OCI-LY1 (cell line): ENCODE data around the gene IL16.

Experiments used
- H2AFZ ChIP-seq: fragments of 200-600 bp; sonication (generic), shearing (Covaris generic); 2 replicates; pipeline ENCODE4 v1.6.0; 2014; ENCODE audit warnings: antibody characterized with exemption, mild to moderate bottlenecking, low read length
- H3F3A ChIP-seq: fragments of 200-600 bp; sonication (generic), shearing (Covaris generic); 2 replicates; pipeline ENCODE4 v1.6.0; 2014; ENCODE audit warnings: mild to moderate bottlenecking, antibody characterized with exemption, low read length, moderate library complexity; ENCODE audit not compliant: insufficient read depth
- H3K27ac ChIP-seq: fragments of 200-600 bp; sonication (generic); 2 replicates; pipeline ENCODE4 v1.5.1; 2014; ENCODE audit warnings: low read length, mixed run types, mild to moderate bottlenecking, low read depth; ENCODE audit not compliant: poor library complexity, severe bottlenecking
- H3K27me3 ChIP-seq: fragments of 200-600 bp; sonication (generic); 2 replicates; pipeline ENCODE4 v1.6.0; 2014; ENCODE audit warnings: antibody characterized with exemption, mild to moderate bottlenecking, low read length, moderate library complexity; ENCODE audit not compliant: insufficient read depth
- H3K36me3 ChIP-seq: fragments of 200-600 bp; sonication (generic); 2 replicates; pipeline ENCODE4 v1.6.1; 2014; ENCODE audit warnings: mild to moderate bottlenecking, antibody characterized with exemption, low read length, moderate library complexity, mixed read lengths; ENCODE audit not compliant: insufficient read depth
- H3K4me1 ChIP-seq: fragments of 200-600 bp; sonication (generic); 2 replicates; pipeline ENCODE4 v1.5.1; 2014; ENCODE audit warnings: mild to moderate bottlenecking, low read length, moderate library complexity; ENCODE audit not compliant: insufficient read depth, severe bottlenecking
- H3K4me2 ChIP-seq: fragments of 200-600 bp; sonication (generic), shearing (Covaris generic); 2 replicates; pipeline ENCODE4 v1.6.1; 2014; ENCODE audit warnings: low read length
- H3K4me3 ChIP-seq: fragments of 200-600 bp; sonication (generic); 2 replicates; pipeline ENCODE4 v1.5.1; 2014; ENCODE audit warnings: low read length, low read depth, mild to moderate bottlenecking, mixed read lengths; ENCODE audit not compliant: poor library complexity, severe bottlenecking
- H3K79me2 ChIP-seq: fragments of 200-600 bp; shearing (Covaris generic); 2 replicates; pipeline ENCODE4 v1.6.1; 2016; ENCODE audit warnings: mixed run types, low read length, mixed read lengths; ENCODE audit not compliant: insufficient read depth
- H3K9ac ChIP-seq: fragments of 200-600 bp; sonication (generic), shearing (Covaris generic); 2 replicates; pipeline ENCODE4 v1.6.1; 2014; ENCODE audit warnings: mild to moderate bottlenecking, low read length, mixed read lengths
- H3K9me2 ChIP-seq: fragments of 200-600 bp; sonication (generic), shearing (Covaris generic); 2 replicates; pipeline ENCODE4 v1.6.1; 2014; ENCODE audit warnings: low read depth, mild to moderate bottlenecking, low read length, mixed read lengths
- H3K9me3 ChIP-seq: fragments of 200-600 bp; shearing (Covaris generic); 2 replicates; pipeline ENCODE4 v1.6.1; 2014; ENCODE audit warnings: low read length, mixed read lengths
- H4K20me1 ChIP-seq: fragments of 200-600 bp; sonication (generic), shearing (Covaris generic); 2 replicates; pipeline ENCODE4 v1.6.0; 2016; ENCODE audit warnings: mild to moderate bottlenecking, low read length; ENCODE audit not compliant: insufficient read depth
- EZH2 ChIP-seq: fragments of 200-600 bp; sonication (generic), shearing (Covaris generic); IDR thresholded peaks from 2 replicates; pipeline ENCODE4 v1.8.0; 2017; ENCODE audit warnings: borderline replicate concordance, mixed run types, mild to moderate bottlenecking, antibody characterized with exemption, low read length, moderate library complexity, mixed read lengths
- TF ChIP-seq, protein P1 (sequence below): fragments of 200-600 bp; sonication (generic), shearing (Covaris generic); IDR thresholded peaks from 2 replicates; pipeline ENCODE4 v1.5.1; 2017; ENCODE audit warnings: mild to moderate bottlenecking, antibody characterized with exemption, low read length, moderate library complexity, mixed read lengths

Gene IL16

DNA sequence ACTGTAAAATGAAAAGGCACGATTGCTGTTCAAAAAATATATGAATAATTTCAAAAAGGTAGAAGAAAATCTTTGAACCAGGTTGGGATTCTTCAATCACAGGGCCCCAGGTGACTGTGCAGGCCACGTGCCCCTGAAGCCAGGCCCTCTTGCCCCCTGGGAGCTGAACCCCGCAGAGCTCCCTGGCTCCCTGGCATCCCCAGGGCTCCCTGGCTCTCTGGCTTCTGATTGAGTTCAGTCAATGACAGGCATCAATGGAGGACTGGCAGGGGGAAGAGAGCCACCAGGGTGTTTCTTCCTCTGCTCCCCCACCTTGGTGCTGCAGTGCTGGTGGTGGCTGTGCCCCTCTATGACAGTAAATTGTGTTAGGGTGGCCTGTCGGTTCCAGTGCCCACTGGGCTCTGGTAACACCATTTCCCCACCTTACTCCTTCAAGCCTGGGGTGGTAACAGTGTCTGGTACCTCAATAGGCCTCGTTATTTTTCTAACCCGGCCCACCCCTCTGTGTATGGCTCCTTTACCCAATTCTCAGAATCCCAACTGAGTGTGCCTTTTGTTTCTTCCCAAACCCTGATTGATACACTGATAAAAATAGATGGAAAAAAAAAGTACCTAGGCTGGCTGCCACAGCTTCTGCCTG is 64.6 kb downstream of the IL16 start:
- no peak overlapping the region for H3K4me3 ChIP-seq
- H4K20me1 ChIP-seq: no peaks in the 10 kb centered on the region
- TF ChIP-seq, protein P1, sequence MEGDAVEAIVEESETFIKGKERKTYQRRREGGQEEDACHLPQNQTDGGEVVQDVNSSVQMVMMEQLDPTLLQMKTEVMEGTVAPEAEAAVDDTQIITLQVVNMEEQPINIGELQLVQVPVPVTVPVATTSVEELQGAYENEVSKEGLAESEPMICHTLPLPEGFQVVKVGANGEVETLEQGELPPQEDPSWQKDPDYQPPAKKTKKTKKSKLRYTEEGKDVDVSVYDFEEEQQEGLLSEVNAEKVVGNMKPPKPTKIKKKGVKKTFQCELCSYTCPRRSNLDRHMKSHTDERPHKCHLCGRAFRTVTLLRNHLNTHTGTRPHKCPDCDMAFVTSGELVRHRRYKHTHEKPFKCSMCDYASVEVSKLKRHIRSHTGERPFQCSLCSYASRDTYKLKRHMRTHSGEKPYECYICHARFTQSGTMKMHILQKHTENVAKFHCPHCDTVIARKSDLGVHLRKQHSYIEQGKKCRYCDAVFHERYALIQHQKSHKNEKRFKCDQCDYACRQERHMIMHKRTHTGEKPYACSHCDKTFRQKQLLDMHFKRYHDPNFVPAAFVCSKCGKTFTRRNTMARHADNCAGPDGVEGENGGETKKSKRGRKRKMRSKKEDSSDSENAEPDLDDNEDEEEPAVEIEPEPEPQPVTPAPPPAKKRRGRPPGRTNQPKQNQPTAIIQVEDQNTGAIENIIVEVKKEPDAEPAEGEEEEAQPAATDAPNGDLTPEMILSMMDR: no peak
- no peak for TF ChIP-seq EZH2
- no peaks in the 10 kb centered on the region for H3K36me3 ChIP-seq
- H3K4me1 ChIP-seq: peaks cover 15% of the 10 kb centered on the region
- H3K9me2 ChIP-seq: no peaks in the 10 kb centered on the region
- H3K4me2 ChIP-seq: no peak overlapping the region
- H2AFZ ChIP-seq: no peak overlapping the region
- no peaks in the 10 kb centered on the region for H3K27me3 ChIP-seq
- H3K27ac ChIP-seq: no peak overlapping the region
- H3K79me2 ChIP-seq: no peaks in the 10 kb centered on the region
- H3K9ac ChIP-seq: no peak overlapping the region
- H3K9me3 ChIP-seq: no peaks in the 10 kb centered on the region
- no peaks in the 10 kb centered on the region for H3F3A ChIP-seq

DNA sequence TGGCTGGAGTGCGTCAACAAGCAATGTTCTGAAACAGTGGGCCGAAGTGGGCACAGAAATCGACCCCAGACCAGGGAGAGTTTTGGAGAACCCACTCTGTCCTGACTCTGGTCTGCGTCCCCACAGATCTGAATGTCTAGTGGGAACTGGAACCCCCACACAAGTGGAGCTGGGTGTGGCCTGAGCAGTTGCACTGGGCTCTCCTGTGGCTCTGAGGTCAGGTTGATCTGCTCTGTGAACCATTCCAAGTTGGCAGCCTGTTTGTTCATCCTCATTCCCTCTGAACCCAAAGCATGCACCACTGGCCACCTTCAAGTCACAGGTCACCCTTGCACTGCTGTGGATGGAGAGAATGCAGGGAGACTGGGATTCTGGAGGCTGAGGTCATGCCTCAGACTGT is 66.8 kb downstream of the IL16 start:
- no peaks in the 10 kb centered on the region for H3K79me2 ChIP-seq
- no peak overlapping the region for H3K4me2 ChIP-seq
- TF ChIP-seq, protein P1: no peak
- no peak for TF ChIP-seq EZH2
- peaks cover 15% of the 10 kb centered on the region for H3K4me1 ChIP-seq
- H3K27me3 ChIP-seq: no peaks in the 10 kb centered on the region
- no peak overlapping the region for H3K9ac ChIP-seq
- no peaks in the 10 kb centered on the region for H3F3A ChIP-seq
- H3K9me2 ChIP-seq: no peaks in the 10 kb centered on the region
- no peak overlapping the region for H2AFZ ChIP-seq
- no peak overlapping the region for H3K27ac ChIP-seq
- H3K36me3 ChIP-seq: no peaks in the 10 kb centered on the region
- H4K20me1 ChIP-seq: no peaks in the 10 kb centered on the region
- H3K9me3 ChIP-seq: no peaks in the 10 kb centered on the region
- no peak overlapping the region for H3K4me3 ChIP-seq

DNA sequence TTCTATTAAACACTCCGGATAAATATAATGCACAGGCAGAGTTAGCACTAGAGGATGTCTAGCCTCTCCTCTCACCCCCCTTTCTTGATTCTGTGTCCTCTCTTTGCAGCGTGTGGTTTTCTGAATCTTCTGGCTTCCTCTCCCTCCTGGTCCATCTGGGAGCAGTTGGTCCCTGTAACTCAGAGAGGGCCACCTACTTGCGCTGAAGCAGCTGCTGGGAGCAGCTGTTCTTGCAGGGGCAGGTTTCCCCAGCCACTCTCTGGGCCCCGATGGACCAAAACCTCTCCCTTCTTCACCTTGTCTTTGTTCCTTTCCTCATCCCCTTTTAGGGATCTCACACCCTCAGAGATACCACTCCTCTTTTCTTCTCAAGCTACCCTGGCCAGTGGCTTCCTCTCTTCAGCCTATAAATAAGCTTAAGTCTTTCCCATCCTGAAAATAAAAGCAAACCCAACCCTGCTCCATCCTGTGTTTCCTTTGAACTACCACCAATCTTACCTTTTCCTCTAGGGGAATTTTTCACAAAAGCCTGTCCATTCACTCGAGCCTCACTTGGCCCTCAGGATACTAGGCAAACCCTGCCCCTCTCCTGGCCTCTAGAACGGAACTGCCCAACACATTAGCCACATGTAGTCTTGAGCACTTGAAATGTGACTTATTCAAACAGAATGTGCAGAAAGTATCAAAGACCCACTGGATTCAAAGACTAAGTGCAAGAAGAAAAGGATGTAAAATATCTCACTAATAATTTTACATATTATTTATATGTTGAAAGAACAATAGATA is 67.6 kb downstream of the IL16 start:
- Histone ChIP-seq H2AFZ (no peak overlapping the region), H3K27ac (no peak overlapping the region), H3K36me3 (no peaks in the 10 kb centered on the region), H3K79me2 (no peaks in the 10 kb centered on the region), H3K9me2 (no peaks in the 10 kb centered on the region), H3K4me3 (no peak overlapping the region), H4K20me1 (no peaks in the 10 kb centered on the region), H3K4me1 (peaks cover 15% of the 10 kb centered on the region), H3F3A (no peaks in the 10 kb centered on the region), H3K27me3 (no peaks in the 10 kb centered on the region), H3K9me3 (no peaks in the 10 kb centered on the region), H3K9ac (no peak overlapping the region), H3K4me2 (no peak overlapping the region)
- TF ChIP-seq, protein P1: no peak
- TF ChIP-seq EZH2: no peak
